H1 (cell line): ENCODE results near the gene EGFL6. TPM values are rescaled to one million over a fixed set of nuclear protein-coding genes. Genes with fewer than 3 reads are reported as not detected.

ENCODE experiments used
- CTCF ChIA-PET: fragments of 300-600 bp; sonication (Branson Sonifier 250); formaldehyde crosslinking; loops from one replicate; lab custom pipeline; 2021; ENCODE audit not compliant: partially characterized antibody; lab: Charles Lee
- POLR2A ChIA-PET: fragments of 300-600 bp; sonication (Branson Sonifier 250); formaldehyde crosslinking; loops from one replicate; lab custom pipeline; 2021; ENCODE audit warnings: inconsistent platforms; ENCODE audit not compliant: partially characterized antibody; lab: Charles Lee
- DNase-seq, 2 experiments: peaks; one replicate each; pipeline versions ENCODE4 v3.0.0 to v3.0.0-alpha.2; 2010 to 2022; ENCODE audit warnings: low spot score in 2 of 2, low read depth in 1 of 2, mixed read lengths in 1 of 2
- FAIRE-seq: peaks from 2 replicates; lab custom pipeline; 2011; peaks lifted over from hg19 to GRCh38; lab: Jason Lieb, UNC
- H2AFZ ChIP-seq: 2 replicates; pipeline ENCODE4 v1.8.1; 2012; ENCODE audit warnings: low read length, inconsistent platforms
- H2AK5ac ChIP-seq: 2 replicates; pipeline ENCODE4 v1.6.1; 2013; ENCODE audit warnings: low read depth, low read length
- H2BK120ac ChIP-seq: replicated peaks from 2 replicates; pipeline ENCODE3; 2013; ENCODE audit warnings: low read depth, low read length, inconsistent platforms
- H2BK12ac ChIP-seq: 2 replicates; pipeline ENCODE4 v1.6.1; 2013; ENCODE audit warnings: low read depth, low read length
- H2BK15ac ChIP-seq: 2 replicates; pipeline ENCODE4 v1.6.1; 2013; ENCODE audit warnings: low read length
- H2BK20ac ChIP-seq: 2 replicates; pipeline ENCODE4 v1.6.1; 2013; ENCODE audit warnings: low read length
- H2BK5ac ChIP-seq: 2 replicates; pipeline ENCODE4 v1.6.1; 2013; ENCODE audit warnings: low read depth, low read length
- H3K14ac ChIP-seq: 2 replicates; pipeline ENCODE4 v1.6.1; 2013; ENCODE audit warnings: inconsistent platforms; ENCODE audit not compliant: insufficient read length
- H3K18ac ChIP-seq: 2 replicates; pipeline ENCODE4 v1.6.1; 2013; ENCODE audit warnings: low read length; ENCODE audit errors: extremely low read depth
- H3K23ac ChIP-seq: 2 replicates; pipeline ENCODE4 v1.6.1; 2013; ENCODE audit warnings: inconsistent platforms; ENCODE audit not compliant: insufficient read length
- H3K23me2 ChIP-seq: 2 replicates; pipeline ENCODE4 v1.6.1; 2013; ENCODE audit warnings: low read depth, low read length
- H3K27ac ChIP-seq: 2 replicates; pipeline ENCODE4 v1.6.1; 2011; ENCODE audit warnings: low read depth, low read length, inconsistent platforms
- H3K27me3 ChIP-seq, 4 experiments: replicated peaks in 1 of 4; 1 replicate in 1 of 4; 2 replicates in 3 of 4; pipeline versions ENCODE4 v1.6.1 to v1.8.1; 2011 to 2013; ENCODE audit warnings: low read length in 3 of 4, mild to moderate bottlenecking in 3 of 4, inconsistent platforms in 2 of 4, mixed read lengths in 2 of 4, moderate library complexity in 1 of 4; ENCODE audit not compliant: control insufficient read depth in 3 of 4, insufficient read depth in 3 of 4; ENCODE audit errors: extremely low read depth in 1 of 4
- H3K36me3 ChIP-seq, 4 experiments: 2 replicates each; pipeline versions ENCODE4 v1.6.1 to v1.8.1; 2011 to 2013; ENCODE audit warnings: mild to moderate bottlenecking in 4 of 4, low read length in 3 of 4, moderate library complexity in 2 of 4, control low read depth in 1 of 4, inconsistent platforms in 1 of 4; ENCODE audit not compliant: insufficient read depth in 4 of 4, control insufficient read depth in 2 of 4
- H3K4ac ChIP-seq: replicated peaks from 2 replicates; pipeline ENCODE3; 2013; ENCODE audit warnings: low read length, low read depth, mixed read lengths, inconsistent platforms; ENCODE audit not compliant: insufficient read length
- H3K4me1 ChIP-seq, 4 experiments: replicated peaks in 1 of 4; 1 replicate in 1 of 4; 2 replicates in 3 of 4; pipeline versions ENCODE4 v1.6.1 to v1.8.1; 2011 to 2013; ENCODE audit warnings: low read length in 3 of 4, inconsistent platforms in 2 of 4, mixed read lengths in 1 of 4; ENCODE audit not compliant: insufficient read depth in 4 of 4, control insufficient read depth in 3 of 4
- H3K4me2 ChIP-seq, 2 experiments: 2 replicates each; pipeline versions ENCODE4 v1.6.1 to v1.8.1; 2011 to 2013; ENCODE audit warnings: low read depth in 2 of 2, low read length in 2 of 2, control low read depth in 1 of 2, inconsistent platforms in 1 of 2, mild to moderate bottlenecking in 1 of 2; ENCODE audit not compliant: insufficient read depth in 1 of 2
- H3K4me3 ChIP-seq, 4 experiments: fragments of 200-600, 300-600 bp in 1 of 4; sonication (generic), shearing (Covaris generic), sonication (Bioruptor Twin) in 1 of 4; 2 replicates each; pipeline versions ENCODE4 v1.5.1 to v1.8.1; 2011 to 2016; ENCODE audit warnings: low read length in 4 of 4, low read depth in 3 of 4, control low read depth in 2 of 4, inconsistent platforms in 2 of 4, mild to moderate bottlenecking in 2 of 4, mixed read lengths in 1 of 4, moderate library complexity in 1 of 4; ENCODE audit not compliant: insufficient read depth in 2 of 4; ENCODE audit errors: extremely low read depth in 1 of 4
- H3K56ac ChIP-seq: replicated peaks from 2 replicates; pipeline ENCODE3; 2013; ENCODE audit warnings: low read depth, mild to moderate bottlenecking, mixed read lengths, low read length, inconsistent platforms; ENCODE audit not compliant: insufficient read length
- H3K79me1 ChIP-seq: 2 replicates; pipeline ENCODE4 v1.6.1; 2013; ENCODE audit warnings: low read depth, low read length, control low read depth
- H3K79me2 ChIP-seq, 2 experiments: 2 replicates each; pipeline versions ENCODE4 v1.6.1 to v1.8.1; 2012 to 2013; ENCODE audit warnings: low read length in 2 of 2, mild to moderate bottlenecking in 2 of 2, inconsistent platforms in 1 of 2; ENCODE audit not compliant: insufficient read depth in 2 of 2, control insufficient read depth in 1 of 2
- H3K9ac ChIP-seq, 4 experiments: replicated peaks in 1 of 4; 1 replicate in 1 of 4; 2 replicates in 3 of 4; pipeline versions ENCODE4 v1.6.1 to v1.8.1; 2011 to 2013; ENCODE audit warnings: low read depth in 3 of 4, low read length in 3 of 4, control low read depth in 2 of 4, mild to moderate bottlenecking in 2 of 4, moderate library complexity in 2 of 4, inconsistent platforms in 1 of 4; ENCODE audit errors: extremely low read depth in 1 of 4
- H3K9me3 ChIP-seq, 2 experiments: 2 replicates each; pipeline versions ENCODE4 v1.6.1 to v1.8.1; 2012 to 2013; ENCODE audit warnings: mild to moderate bottlenecking in 2 of 2, moderate library complexity in 2 of 2, control low read depth in 1 of 2, inconsistent platforms in 1 of 2, low read depth in 1 of 2, low read length in 1 of 2, mixed read lengths in 1 of 2; ENCODE audit not compliant: insufficient read depth in 2 of 2
- H4K20me1 ChIP-seq, 2 experiments: replicated peaks in 1 of 2; 2 replicates each; pipeline versions ENCODE3 to v1.8.1; 2011 to 2013; ENCODE audit warnings: inconsistent platforms in 2 of 2, low read length in 2 of 2, mild to moderate bottlenecking in 1 of 2; ENCODE audit not compliant: insufficient read depth in 2 of 2, control insufficient read depth in 1 of 2
- H4K5ac ChIP-seq: 2 replicates; pipeline ENCODE4 v1.6.1; 2013; ENCODE audit warnings: low read length, low read depth, mixed read lengths, inconsistent platforms; ENCODE audit not compliant: insufficient read length
- H4K8ac ChIP-seq: 2 replicates; pipeline ENCODE4 v1.8.0; 2013; ENCODE audit warnings: mild to moderate bottlenecking, moderate library complexity, low read length, inconsistent platforms; ENCODE audit not compliant: insufficient read depth; ENCODE audit errors: extremely low read depth
- H4K91ac ChIP-seq: replicated peaks from 2 replicates; pipeline ENCODE3; 2013; ENCODE audit warnings: low read length, mixed read lengths, inconsistent platforms; ENCODE audit not compliant: insufficient read length
- CTCF ChIP-seq, 3 experiments: IDR thresholded peaks; 1 replicate in 2 of 3; 2 replicates in 1 of 3; pipeline versions ENCODE4 v1.5.1 to v1.6.1; 2011; ENCODE audit warnings: low read length in 3 of 3, mild to moderate bottlenecking in 3 of 3, inconsistent platforms in 2 of 3, low read depth in 1 of 3, moderate library complexity in 1 of 3; ENCODE audit not compliant: insufficient read depth in 1 of 3; ENCODE audit errors: control extremely low read depth in 1 of 3
- MAX ChIP-seq: IDR thresholded peaks from 2 replicates; pipeline ENCODE4 v1.6.1; 2012; ENCODE audit warnings: inconsistent platforms
- NRF1 ChIP-seq: IDR thresholded peaks from 2 replicates; pipeline ENCODE4 v1.6.1; 2011; ENCODE audit warnings: mild to moderate bottlenecking, low read depth, low read length, improper control_type of control experiment
- PHF8 ChIP-seq: fragments of 200-600 bp; sonication (generic); conservative IDR thresholded peaks from 2 replicates; pipeline ENCODE4 v1.7.1; 2012; ENCODE audit warnings: low read depth, mild to moderate bottlenecking, inconsistent platforms, low read length, moderate library complexity
- RBBP5 ChIP-seq: IDR thresholded peaks from 2 replicates; pipeline ENCODE4 v1.7.1; 2012; ENCODE audit warnings: low read depth, mild to moderate bottlenecking, inconsistent platforms, low read length, moderate library complexity, borderline replicate concordance
- RFX5 ChIP-seq: IDR thresholded peaks from 2 replicates; pipeline ENCODE4 v1.6.1; 2011; ENCODE audit warnings: low read depth, low read length, improper control_type of control experiment, borderline replicate concordance
- TAF7 ChIP-seq: optimal IDR thresholded peaks from 2 replicates; pipeline ENCODE3; 2011; ENCODE audit warnings: low read depth, mild to moderate bottlenecking, inconsistent platforms, low read length, moderate library complexity, borderline replicate concordance
- TCF12 ChIP-seq: IDR thresholded peaks from 2 replicates; pipeline ENCODE4 v1.6.1; 2011; ENCODE audit warnings: low read depth, mild to moderate bottlenecking, low read length
- USF2 ChIP-seq: IDR thresholded peaks from 2 replicates; pipeline ENCODE4 v1.6.1; 2011; ENCODE audit warnings: low read length, improper control_type of control experiment
- WGBS, 2 experiments: shearing (Covaris generic) in 1 of 2; methylation state at CpG; one replicate each; pipeline versions ENCODE4 v1.1.6 to v1.1.7; 2013 to 2015; ENCODE audit warnings: low lambda C conversion rate in 2 of 2, mixed read lengths in 2 of 2, inconsistent platforms in 1 of 2, low coverage in 1 of 2, missing lambda C conversion rate in 1 of 2; ENCODE audit not compliant: insufficient replicate concordance in 2 of 2, insufficient coverage in 1 of 2, insufficient read length in 1 of 2; ENCODE audit errors: extremely low coverage in 1 of 2, missing lambda C conversion rate in 1 of 2; 5-methylcytosine and 5-hydroxymethylcytosine counted together
- polyA plus RNA-seq, 7 experiments: library from polyadenylated mRNA; depleted of rRNA in 3 of 7; stranded (reverse) in 5 of 7; unstranded in 2 of 7; fragments of >200 nt in 5 of 7; fragments of 200-250 nt in 2 of 7; gene quantifications; 1 replicate in 5 of 7; 2 replicates in 1 of 7; 4 replicates in 1 of 7; pipeline versions ENCODE4 v1.2.1 to v1.2.3, GENCODE V29; 2011 to 2013; ENCODE audit warnings: missing spikeins in 2 of 7, mixed read lengths in 2 of 7
- total RNA-seq: library from RNA; stranded (reverse); fragmentation: NEBNext Ultra II Directional; extraction: Animal tissue kit (Norgen Biotek cat#: 25700); gene quantifications from 2 replicates; pipeline ENCODE4 v1.2.1, GENCODE V29; 2021

EGFL6 gene
- total and polyA plus RNA-seq, 2 of the 8 experiments (the other 6 are each of a cell fraction or from before 2014, with no cell fraction given): 0.93 to 1.1 TPM

- no peak overlapping the region for H3K14ac ChIP-seq
- no peak overlapping the region; a peak in 1 of 4 replicates for H3K4me2 ChIP-seq
- H4K20me1 ChIP-seq: no peaks in the 10 kb centered on the region
- peak overlapping the region; percentile 97; the same call in 1 of the 2 replicates for H2BK5ac ChIP-seq
- no peak overlapping the region for H2BK20ac ChIP-seq
- no peak for DNase-seq
- H3K4me3 ChIP-seq: peak overlapping the region in 1 of 4 experiments; percentile 40; a peak in 1 of 8 replicates
- CTCF ChIA-PET: interaction anchor here (1.1 kb wide), 1 partner anchor 674 kb away, joined by 3 read pairs; no protein-coding TSS in a partner anchor
- H3K79me2 ChIP-seq: no peaks in the 10 kb centered on the region
- H2AFZ ChIP-seq: no peak overlapping the region
- H3K4ac ChIP-seq: no peak overlapping the region
- peak overlapping the region; percentile 17; the same call in 1 of the 2 replicates for H3K18ac ChIP-seq
- no peak overlapping the region for H2BK120ac ChIP-seq
- no peak overlapping the region for H4K91ac ChIP-seq
- no peak overlapping the region for H2AK5ac ChIP-seq
- FAIRE-seq: no peak
- no peak overlapping the region for H4K8ac ChIP-seq
- no peaks in the 10 kb centered on the region for H3K36me3 ChIP-seq
- H2BK12ac ChIP-seq: no peak overlapping the region; the same call in 1 of the 2 replicates
- H3K9me3 ChIP-seq: 0 out of 4 replicates have a peak, but pooled peaks cover 0 to 6% of the 10 kb centered on the region in 2 experiments
- H3K23me2 ChIP-seq: no peaks in the 10 kb centered on the region
- WGBS, 2 experiments: 33% methylated on average over 1 of the region's 1 CpG; no CpG with 5 or more reads in 1 of the 2 experiments
- H3K79me1 ChIP-seq: no peaks in the 10 kb centered on the region
- H2BK15ac ChIP-seq: no peak overlapping the region
- H3K23ac ChIP-seq: no peak overlapping the region
- H3K56ac ChIP-seq: no peak overlapping the region
- no peak overlapping the region for H3K27ac ChIP-seq
- peak overlapping the region; percentile 57 for H4K5ac ChIP-seq
- no peaks in the 10 kb centered on the region for H3K27me3 ChIP-seq
- peaks cover 0 to 5% (median 3%) of the 10 kb centered on the region in 4 experiments; a peak in 3 of 7 replicates for H3K4me1 ChIP-seq
- POLR2A ChIA-PET: interaction anchor here (0.8 to 1.0 kb wide), 2 partner anchors 10 to 674 kb away, joined by 3 read pairs; no protein-coding TSS in a partner anchor
- H3K9ac ChIP-seq: no peak overlapping the region
- no peak for TF ChIP-seq TAF7
- no peak for TF ChIP-seq NRF1
- no peak for TF ChIP-seq USF2
- no peak for TF ChIP-seq PHF8
- no peak for TF ChIP-seq TCF12
- no peak for TF ChIP-seq RBBP5
- no peak for TF ChIP-seq MAX
- TF ChIP-seq RFX5: no peak
- TF ChIP-seq CTCF (IDR thresholded peaks at IDR 0.05; ENCODE audit: control extremely low read depth in 1 of 3, insufficient read depth in 1 of 3, low read depth in 1 of 3, low read length in 3 of 3): no peak
These were observed 50.8 kb downstream of the EGFL6 start for GRCh38 chrX:13620207-13620606.
